HEK293 (cell line): ENCODE measurements around the gene WDFY2.
A peak's percentile ranks its signal among the peaks of the same experiment; 100 is the strongest.

Experiments used
- CTCF ChIA-PET: fragments of 350-600 bp; formaldehyde crosslinking; extraction: SDS; loops from one replicate; lab custom pipeline; 2021; ENCODE audit warnings: antibody characterized with exemption; lab: Yijun Ruan, JAX
- POLR2A ChIA-PET: fragments of 300-600 bp; formaldehyde crosslinking; extraction: SDS; loops from one replicate; lab custom pipeline; 2020; ENCODE audit warnings: antibody characterized with exemption, inconsistent platforms; lab: Yijun Ruan, JAX
- H3K27ac ChIP-seq: fragments of 200-500 bp; sonication (Bioruptor generic); 2 replicates; pipeline ENCODE4 v1.5.1; 2014; ENCODE audit warnings: low read depth, low read length, control low read depth, inconsistent platforms; ENCODE audit errors: extremely low read depth
- H3K36me3 ChIP-seq, 2 experiments: fragments of 200-500 bp in 1 of 2; sonication (Bioruptor generic) in 1 of 2; 1 replicate in 1 of 2; 2 replicates in 1 of 2; pipeline ENCODE4 v1.5.1; 2014 to 2017; ENCODE audit warnings: inconsistent platforms in 2 of 2, low read length in 2 of 2; ENCODE audit not compliant: control insufficient read depth in 2 of 2, insufficient read depth in 1 of 2
- H3K4me1 ChIP-seq: fragments of 200-500 bp; sonication (Bioruptor generic); 2 replicates; pipeline ENCODE4 v1.5.1; 2014; ENCODE audit warnings: mild to moderate bottlenecking, low read length, inconsistent platforms; ENCODE audit not compliant: control insufficient read depth, insufficient read depth
- H3K4me3 ChIP-seq: 2 replicates; pipeline ENCODE4 v1.5.1; 2011; ENCODE audit warnings: low read depth, mild to moderate bottlenecking, control low read depth, low read length, moderate library complexity
- H3K9me3 ChIP-seq: fragments of 200-500 bp; sonication (Bioruptor generic); 2 replicates; pipeline ENCODE4 v1.5.1; 2014; ENCODE audit warnings: low read depth, low read length, inconsistent platforms; ENCODE audit not compliant: control insufficient read depth, insufficient read depth
- HIC1 ChIP-seq: fragments of 450-650 bp; formaldehyde crosslinking; IDR thresholded peaks from 2 replicates; pipeline ENCODE4 v1.5.1; 2016; ENCODE audit warnings: missing biosample characterization, missing genetic modification characterization
- MYNN ChIP-seq: fragments of 450-650 bp; formaldehyde crosslinking; IDR thresholded peaks from 2 replicates; pipeline ENCODE4 v1.5.1; 2016; ENCODE audit warnings: missing biosample characterization, missing genetic modification characterization, borderline replicate concordance
- PRDM1 ChIP-seq: fragments of 450-650 bp; formaldehyde crosslinking; IDR thresholded peaks from 2 replicates; pipeline ENCODE4; 2016; ENCODE audit warnings: missing biosample characterization, missing genetic modification characterization
- SCRT2 ChIP-seq: fragments of 450-650 bp; formaldehyde crosslinking; IDR thresholded peaks from 2 replicates; pipeline ENCODE4 v1.5.1; 2016; ENCODE audit warnings: missing biosample characterization, missing genetic modification characterization
- ZBTB11 ChIP-seq: fragments of 450-650 bp; formaldehyde crosslinking; conservative IDR thresholded peaks from 2 replicates; pipeline ENCODE4 v1.5.1; 2016; ENCODE audit warnings: low read depth, missing biosample characterization, missing genetic modification characterization
- ZNF133 ChIP-seq: fragments of 450-650 bp; formaldehyde crosslinking; IDR thresholded peaks from 2 replicates; pipeline ENCODE4 v1.5.1; 2016; ENCODE audit warnings: missing biosample characterization, missing genetic modification characterization
- ZNF2 ChIP-seq: fragments of 450-650 bp; formaldehyde crosslinking; IDR thresholded peaks from 2 replicates; pipeline ENCODE4 v1.5.1; 2016; ENCODE audit warnings: missing biosample characterization, missing genetic modification characterization
- ZNF292 ChIP-seq: fragments of 450-650 bp; formaldehyde crosslinking; IDR thresholded peaks from 2 replicates; pipeline ENCODE4 v1.5.1; 2016; ENCODE audit warnings: low read depth, missing biosample characterization, missing genetic modification characterization, borderline replicate concordance
- ZNF398 ChIP-seq: fragments of 450-650 bp; formaldehyde crosslinking; IDR thresholded peaks from 2 replicates; pipeline ENCODE4 v1.5.1; 2017; ENCODE audit warnings: missing biosample characterization, missing genetic modification characterization
- ZNF404 ChIP-seq: fragments of 450-650 bp; formaldehyde crosslinking; IDR thresholded peaks from 2 replicates; pipeline ENCODE4 v1.5.1; 2017; ENCODE audit warnings: missing biosample characterization, missing genetic modification characterization
- ZNF530 ChIP-seq: fragments of 450-650 bp; formaldehyde crosslinking; IDR thresholded peaks from 2 replicates; pipeline ENCODE4 v1.5.1; 2016; ENCODE audit warnings: low read depth, missing biosample characterization, missing genetic modification characterization
- ZNF600 ChIP-seq: fragments of 450-650 bp; formaldehyde crosslinking; IDR thresholded peaks from 2 replicates; pipeline ENCODE4 v1.5.1; 2016; ENCODE audit warnings: missing biosample characterization, missing genetic modification characterization
- ZNF623 ChIP-seq: fragments of 450-650 bp; formaldehyde crosslinking; IDR thresholded peaks from 2 replicates; pipeline ENCODE4 v1.5.1; 2016; ENCODE audit warnings: missing biosample characterization, missing genetic modification characterization
- ZNF677 ChIP-seq: fragments of 450-650 bp; IDR thresholded peaks from 2 replicates; pipeline ENCODE4 v1.5.0; 2018; ENCODE audit warnings: missing biosample characterization, mild to moderate bottlenecking, missing genetic modification characterization, moderate library complexity
- ZNF701 ChIP-seq: fragments of 450-650 bp; formaldehyde crosslinking; IDR thresholded peaks from 2 replicates; pipeline ENCODE4 v1.5.1; 2016; ENCODE audit warnings: missing biosample characterization, missing genetic modification characterization
- TF ChIP-seq, protein P1 (sequence below): fragments of 450-650 bp; formaldehyde crosslinking; IDR thresholded peaks from 2 replicates; pipeline ENCODE4 v1.5.1; 2016; ENCODE audit warnings: missing biosample characterization, missing genetic modification characterization
- TF ChIP-seq, protein P2 (sequence below): fragments of 450-650 bp; formaldehyde crosslinking; IDR thresholded peaks from 2 replicates; pipeline ENCODE4 v1.5.1; 2016; ENCODE audit warnings: missing biosample characterization, missing genetic modification characterization

Gene WDFY2

GRCh38 chr13:51630288-51630615 is 46.0 kb downstream of the WDFY2 start (continued):
- TF ChIP-seq SCRT2 (tag by site-specific recombination) = no peak
- no peak for TF ChIP-seq ZNF133
- no peak for TF ChIP-seq ZNF404
- no peak for TF ChIP-seq ZNF398 (tag by site-specific recombination)
- TF ChIP-seq ZNF530 = no peak
- TF ChIP-seq, protein P1, sequence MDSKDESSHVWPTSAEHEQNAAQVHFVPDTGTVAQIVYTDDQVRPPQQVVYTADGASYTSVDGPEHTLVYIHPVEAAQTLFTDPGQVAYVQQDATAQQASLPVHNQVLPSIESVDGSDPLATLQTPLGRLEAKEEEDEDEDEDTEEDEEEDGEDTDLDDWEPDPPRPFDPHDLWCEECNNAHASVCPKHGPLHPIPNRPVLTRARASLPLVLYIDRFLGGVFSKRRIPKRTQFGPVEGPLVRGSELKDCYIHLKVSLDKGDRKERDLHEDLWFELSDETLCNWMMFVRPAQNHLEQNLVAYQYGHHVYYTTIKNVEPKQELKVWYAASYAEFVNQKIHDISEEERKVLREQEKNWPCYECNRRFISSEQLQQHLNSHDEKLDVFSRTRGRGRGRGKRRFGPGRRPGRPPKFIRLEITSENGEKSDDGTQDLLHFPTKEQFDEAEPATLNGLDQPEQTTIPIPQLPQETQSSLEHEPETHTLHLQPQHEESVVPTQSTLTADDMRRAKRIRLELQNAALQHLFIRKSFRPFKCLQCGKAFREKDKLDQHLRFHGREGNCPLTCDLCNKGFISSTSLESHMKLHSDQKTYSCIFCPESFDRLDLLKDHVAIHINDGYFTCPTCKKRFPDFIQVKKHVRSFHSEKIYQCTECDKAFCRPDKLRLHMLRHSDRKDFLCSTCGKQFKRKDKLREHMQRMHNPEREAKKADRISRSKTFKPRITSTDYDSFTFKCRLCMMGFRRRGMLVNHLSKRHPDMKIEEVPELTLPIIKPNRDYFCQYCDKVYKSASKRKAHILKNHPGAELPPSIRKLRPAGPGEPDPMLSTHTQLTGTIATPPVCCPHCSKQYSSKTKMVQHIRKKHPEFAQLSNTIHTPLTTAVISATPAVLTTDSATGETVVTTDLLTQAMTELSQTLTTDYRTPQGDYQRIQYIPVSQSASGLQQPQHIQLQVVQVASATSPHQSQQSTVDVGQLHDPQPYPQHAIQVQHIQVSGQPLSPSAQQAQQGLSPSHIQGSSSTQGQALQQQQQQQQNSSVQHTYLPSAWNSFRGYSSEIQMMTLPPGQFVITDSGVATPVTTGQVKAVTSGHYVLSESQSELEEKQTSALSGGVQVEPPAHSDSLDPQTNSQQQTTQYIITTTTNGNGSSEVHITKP (tag by site-specific recombination) = no peak
- no peak for TF ChIP-seq ZNF2 (tag by site-specific recombination)
- no peak for TF ChIP-seq ZNF623 (tag by site-specific recombination)

GRCh38 chr13:51632591-51633362 is 48.5 kb downstream of the WDFY2 start:
- CTCF ChIA-PET = no interaction called here
- TF ChIP-seq ZNF600 (tag by site-specific recombination) (peak; percentile 87), ZNF701 (tag by site-specific recombination) (no peak)
- no peak overlapping the region for H3K4me3 ChIP-seq

DNA sequence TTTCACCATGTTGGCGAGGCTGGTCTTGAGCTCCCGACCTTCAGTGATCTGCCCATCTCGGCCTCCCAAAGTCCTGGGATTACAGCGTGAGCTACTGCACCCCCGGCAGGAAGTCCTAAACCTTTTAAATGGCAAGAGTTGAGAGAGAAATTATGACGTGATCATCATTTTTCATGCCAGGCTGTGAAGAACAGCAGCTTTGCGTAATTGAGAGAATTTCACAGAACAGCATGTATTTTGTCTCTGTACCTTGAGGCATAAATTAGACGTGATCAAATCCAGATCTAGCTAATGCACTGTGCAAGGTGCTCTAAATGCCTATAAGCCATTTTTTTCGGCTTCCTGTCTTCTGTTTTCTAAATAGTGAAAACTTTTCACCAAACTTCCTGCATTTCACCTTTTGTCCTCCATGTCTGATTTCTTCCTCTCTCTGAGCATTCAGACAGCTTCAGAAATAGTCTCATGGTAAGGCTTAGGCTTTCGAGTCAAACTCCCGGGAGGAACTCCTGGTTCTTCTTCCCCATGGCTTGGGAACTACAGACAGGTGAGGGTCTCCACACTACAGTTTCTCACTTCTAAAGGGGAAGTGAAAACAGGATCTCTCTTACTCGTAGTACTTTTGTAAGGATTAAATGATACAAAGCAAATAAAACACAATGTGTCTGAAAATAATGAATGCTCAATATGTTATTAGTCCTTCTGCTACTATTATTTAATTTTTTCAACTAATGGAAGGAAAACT is 51.0 kb downstream of the WDFY2 start:
- TF ChIP-seq, protein P2, sequence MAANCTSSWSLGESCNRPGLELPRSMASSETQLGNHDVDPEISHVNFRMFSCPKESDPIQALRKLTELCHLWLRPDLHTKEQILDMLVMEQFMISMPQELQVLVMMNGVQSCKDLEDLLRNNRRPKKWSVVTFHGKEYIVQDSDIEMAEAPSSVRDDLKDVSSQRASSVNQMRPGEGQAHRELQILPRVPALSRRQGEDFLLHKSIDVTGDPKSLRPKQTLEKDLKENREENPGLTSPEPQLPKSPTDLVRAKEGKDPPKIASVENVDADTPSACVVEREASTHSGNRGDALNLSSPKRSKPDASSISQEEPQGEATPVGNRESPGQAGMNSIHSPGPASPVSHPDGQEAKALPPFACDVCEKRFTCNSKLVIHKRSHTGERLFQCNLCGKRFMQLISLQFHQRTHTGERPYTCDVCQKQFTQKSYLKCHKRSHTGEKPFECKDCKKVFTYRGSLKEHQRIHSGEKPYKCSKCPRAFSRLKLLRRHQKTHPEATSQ (tag by site-specific recombination) = no peak
- no peak for TF ChIP-seq ZBTB11 (tag by site-specific recombination)
- no peak for TF ChIP-seq MYNN (tag by site-specific recombination)
- TF ChIP-seq ZNF292 = no peak
- TF ChIP-seq ZNF677 (tag by site-specific recombination) = 0 out of 2 replicates have a peak, but pooled peaks have one; percentile 14
- TF ChIP-seq HIC1 = no peak
- TF ChIP-seq PRDM1 = peak; percentile 38; the same call in 1 of the 2 replicates
- TF ChIP-seq, all 188 proteins: peak for 2
- POLR2A ChIA-PET = no interaction called here
- Histone ChIP-seq H3K9me3 (no peaks in the 10 kb centered on the region), H3K27ac (0 out of 2 replicates have a peak overlapping the region, but pooled peaks have one; percentile 9), H3K4me3 (no peak overlapping the region), H3K4me1 (peaks cover 28% of the 10 kb centered on the region), H3K36me3 (no peaks in the 10 kb centered on the region)
- CTCF ChIA-PET = interaction anchor here (0.6 kb wide), 1 partner anchor 1524 kb away, joined by 3 read pairs; no protein-coding TSS in a partner anchor

More at GRCh38 chr13:51632591-51633362, 48.5 kb downstream of the WDFY2 start:
- Histone ChIP-seq H3K9me3 (no peaks in the 10 kb centered on the region), H3K4me1 (peaks cover 13% of the 10 kb centered on the region), H3K36me3 (no peaks in the 10 kb centered on the region), H3K27ac (no peak overlapping the region)
- POLR2A ChIA-PET = interaction anchor here (1.3 kb wide), 1 partner anchor 180 kb away, joined by 3 read pairs; no protein-coding TSS in a partner anchor
